ENCODE measurements around the gene ZNF148.

- TF ChIP-seq EMX1 (CRISPR knock-in tag; IDR thresholded peaks at IDR 0.05) (no peak), CTCF (IDR thresholded peaks at IDR 0.05) (no peak), ATF2 (CRISPR knock-in tag; IDR thresholded peaks at IDR 0.05; ENCODE audit: borderline replicate concordance, low read depth) (no peak), AR (CRISPR knock-in tag; IDR thresholded peaks at IDR 0.05) (no peak), NFE2L1 (CRISPR knock-in tag; IDR thresholded peaks at IDR 0.05) (no peak), ESRRA (CRISPR knock-in tag; IDR thresholded peaks at IDR 0.05; ENCODE audit: borderline replicate concordance) (no peak), PRDM15 (CRISPR knock-in tag; IDR thresholded peaks at IDR 0.05) (no peak), ATF6 (CRISPR knock-in tag; IDR thresholded peaks at IDR 0.05) (no peak), JUN (CRISPR knock-in tag; IDR thresholded peaks at IDR 0.05) (no peak), NFATC4 (CRISPR knock-in tag; IDR thresholded peaks at IDR 0.05) (no peak), FOXP4 (CRISPR knock-in tag; IDR thresholded peaks at IDR 0.05) (no peak)
Measured at GRCh38 chr3:125316246-125316645, 58.9 kb downstream of the ZNF148 start.
